Liver (tissue), 9 donors: Measurements from ENCODE around the gene KCNJ14. TPM values are rescaled to one million over a fixed set of nuclear protein-coding genes. Genes with fewer than 3 reads are reported as not detected.

Experiments
- DNase-seq: peaks from one replicate; pipeline ENCODE4 v3.0.0-alpha.2; 2017; ENCODE audit warnings: low spot score
- H3K27ac ChIP-seq, 2 donors: one replicate each; pipeline ENCODE4 v1.7.0; 2013; ENCODE audit warnings: inconsistent platforms in 2 of 2, low read length in 2 of 2, control low read depth in 1 of 2, low read depth in 1 of 2, mild to moderate bottlenecking in 1 of 2
- H3K27me3 ChIP-seq, 4 donors: one replicate each; pipeline versions ENCODE4 v1.6.1 to v1.7.0; 2013; ENCODE audit warnings: low read length in 3 of 4, inconsistent platforms in 1 of 4, mild to moderate bottlenecking in 1 of 4, moderate library complexity in 1 of 4; ENCODE audit not compliant: control insufficient read depth in 4 of 4, insufficient read depth in 4 of 4
- H3K36me3 ChIP-seq, 4 donors: one replicate each; pipeline versions ENCODE4 v1.6.1 to v1.7.0; 2013; ENCODE audit warnings: low read length in 3 of 4, mild to moderate bottlenecking in 3 of 4, low read depth in 1 of 4, moderate library complexity in 1 of 4; ENCODE audit not compliant: control insufficient read depth in 4 of 4, insufficient read depth in 3 of 4
- H3K4me1 ChIP-seq, 4 donors: one replicate each; pipeline versions ENCODE4 v1.6.1 to v1.7.0; 2013; ENCODE audit warnings: low read length in 3 of 4, mild to moderate bottlenecking in 3 of 4, moderate library complexity in 1 of 4; ENCODE audit not compliant: control insufficient read depth in 4 of 4, insufficient read depth in 4 of 4
- H3K4me3 ChIP-seq, 3 donors: one replicate each; pipeline versions ENCODE4 v1.6.1 to v1.7.0; 2013; ENCODE audit warnings: low read length in 3 of 3, control low read depth in 1 of 3, low read depth in 1 of 3, mild to moderate bottlenecking in 1 of 3
- H3K9ac ChIP-seq, 2 donors: one replicate each; pipeline ENCODE4 v1.7.0; 2013; ENCODE audit warnings: low read length in 2 of 2, mild to moderate bottlenecking in 2 of 2, moderate library complexity in 2 of 2, control low read depth in 1 of 2, low read depth in 1 of 2
- H3K9me3 ChIP-seq, 4 donors: one replicate each; pipeline versions ENCODE4 v1.6.1 to v1.7.0; 2013; ENCODE audit warnings: low read length in 3 of 4; ENCODE audit not compliant: control insufficient read depth in 4 of 4
- ATF3 ChIP-seq: IDR thresholded peaks from 2 replicates; pipeline ENCODE4 v1.6.1; 2016; ENCODE audit warnings: antibody characterized with exemption
- CTCF ChIP-seq: fragments of 150-350 bp; IDR thresholded peaks from 2 replicates; pipeline ENCODE4 v1.5.1; 2017; ENCODE audit warnings: improper control_type of control experiment, low read depth, low read length; ENCODE audit not compliant: missing input control
- EGR1 ChIP-seq, 2 donors: IDR thresholded peaks; 2 replicates each; pipeline ENCODE4 v1.6.1; 2016 to 2018; ENCODE audit warnings: antibody characterized with exemption in 2 of 2, low read depth in 2 of 2
- FOXA1 ChIP-seq: IDR thresholded peaks from 2 replicates; pipeline ENCODE4 v1.6.1; 2016; ENCODE audit warnings: antibody characterized with exemption
- FOXA2 ChIP-seq: IDR thresholded peaks from 2 replicates; pipeline ENCODE4 v1.6.1; 2016; ENCODE audit warnings: antibody characterized with exemption
- GABPA ChIP-seq, 2 donors: IDR thresholded peaks in 1 of 2; conservative IDR thresholded peaks in 1 of 2; 2 replicates each; pipeline ENCODE4 v1.6.1; 2016; ENCODE audit warnings: antibody characterized with exemption in 2 of 2, mild to moderate bottlenecking in 1 of 2, moderate library complexity in 1 of 2
- HNF4A ChIP-seq, 2 donors: conservative IDR thresholded peaks; 2 replicates each; pipeline ENCODE4 v1.6.1; 2016; ENCODE audit warnings: antibody characterized with exemption in 2 of 2, mild to moderate bottlenecking in 2 of 2
- HNF4G ChIP-seq: IDR thresholded peaks from 2 replicates; pipeline ENCODE4 v1.6.1; 2016; ENCODE audit warnings: antibody characterized with exemption
- JUND ChIP-seq, 2 donors: IDR thresholded peaks; 2 replicates each; pipeline ENCODE4 v1.6.1; 2016; ENCODE audit warnings: antibody characterized with exemption in 2 of 2
- MAX ChIP-seq: IDR thresholded peaks from 2 replicates; pipeline ENCODE4 v1.6.1; 2016; ENCODE audit warnings: antibody characterized with exemption
- NR2F2 ChIP-seq: IDR thresholded peaks from 2 replicates; pipeline ENCODE4 v1.6.1; 2016; ENCODE audit warnings: antibody characterized with exemption
- RAD21 ChIP-seq, 2 donors: IDR thresholded peaks; 2 replicates each; pipeline ENCODE4 v1.6.1; 2016; ENCODE audit warnings: antibody characterized with exemption in 2 of 2, mild to moderate bottlenecking in 2 of 2
- REST ChIP-seq: IDR thresholded peaks from 2 replicates; pipeline ENCODE4 v1.6.1; 2016; ENCODE audit warnings: antibody characterized with exemption, mild to moderate bottlenecking
- RXRA ChIP-seq, 2 donors: IDR thresholded peaks; 2 replicates each; pipeline ENCODE4 v1.6.1; 2017 to 2018; ENCODE audit warnings: antibody characterized with exemption in 2 of 2, mild to moderate bottlenecking in 1 of 2
- SP1 ChIP-seq: IDR thresholded peaks from 2 replicates; pipeline ENCODE4 v1.6.1; 2018; ENCODE audit warnings: antibody characterized with exemption, mild to moderate bottlenecking
- TAF1 ChIP-seq: conservative IDR thresholded peaks from 2 replicates; pipeline ENCODE4 v1.6.1; 2016; ENCODE audit warnings: antibody characterized with exemption, mild to moderate bottlenecking
- YY1 ChIP-seq: IDR thresholded peaks from 2 replicates; pipeline ENCODE4 v1.6.1; 2016; ENCODE audit warnings: antibody characterized with exemption, mild to moderate bottlenecking
- ZBTB33 ChIP-seq: IDR thresholded peaks from 2 replicates; pipeline ENCODE4 v1.6.1; 2016; ENCODE audit warnings: antibody characterized with exemption
- WGBS: extraction: QIAGEN DNeasy Blood & Tissue Kit; methylation state at CpG from one replicate; pipeline ENCODE4 v1.1.7; 2013; 5-methylcytosine and 5-hydroxymethylcytosine counted together
- polyA plus RNA-seq, 2 donors: library from polyadenylated mRNA; stranded (reverse) in 1 of 2; unstranded in 1 of 2; fragments of 200-250 nt in 1 of 2; fragments of >200 nt in 1 of 2; fragmentation: Nextera tagmentation in 1 of 2; extraction: Ambion mirVana in 1 of 2; gene quantifications; one replicate each; pipeline versions ENCODE4 v1.2.1 to v1.2.3, GENCODE V29; 2013 to 2015
- total RNA-seq, 2 donors: library from RNA; depleted of rRNA; stranded (reverse); fragments of >200 nt; gene quantifications; one replicate each; pipeline ENCODE4 v1.2.3, GENCODE V29; 2014
- donor health status: healthy.
- donor health status: healthy.
- donor health status: healthy.
- donor health status: healthy.
- donor health status: healthy.

KCNJ14 gene
- total and polyA plus RNA-seq, 4 donors: 0.06 to 0.92 (median 0.17) TPM

- Histone ChIP-seq H3K4me1 (peaks cover 0 to 6% (median 5%) of the 10 kb centered on the region in 4 donors), H3K9me3 (no peaks in the 10 kb centered on the region), H3K4me3 (no peak overlapping the region), H3K9ac (no peak overlapping the region), H3K27me3 (no peaks in the 10 kb centered on the region), H3K27ac (no peak overlapping the region), H3K36me3 (peaks cover 19 to 61% (median 29%) of the 10 kb centered on the region in 4 donors)
- DNase-seq: no peak
- 96% methylated on average over 22 of the region's 22 CpGs for WGBS
- TF ChIP-seq EGR1 (IDR thresholded peaks at IDR 0.05; ENCODE audit: low read depth in 2 of 2) (no peak), MAX (no peak), JUND (IDR thresholded peaks at IDR 0.05) (no peak), FOXA1 (no peak), REST (no peak), CTCF (no peak), NR2F2 (no peak), RAD21 (IDR thresholded peaks at IDR 0.05) (no peak), HNF4G (no peak), TAF1 (no peak), SP1 (no peak), ZBTB33 (no peak), RXRA (IDR thresholded peaks at IDR 0.05) (no peak), GABPA (IDR thresholded peaks at IDR 0.05 in 1 of 2, conservative IDR thresholded peaks at IDR 0.05 in 1 of 2) (no peak), FOXA2 (no peak), ATF3 (no peak), HNF4A (conservative IDR thresholded peaks at IDR 0.05) (no peak), YY1 (no peak)
These were observed 1.1 kb upstream of the KCNJ14 start for GRCh38 chr19:48454150-48454730.
